Erythroblast (primary cell): ENCODE results near the gene OPHN1.
"Not testable (repeated sequence)": the region's sequence is repeated elsewhere in the genome, so short reads cannot be mapped to it uniquely, and the experiment has no call there.

Experiments used
- DNase-seq, 2 experiments: peaks; one replicate each; lab custom pipeline; 2025; lab: John Stamatoyannopoulos, UW
- GATA1 ChIP-seq: IDR thresholded peaks from 2 replicates; pipeline ENCODE4 v1.6.1; 2011; ENCODE audit warnings: low read depth, mild to moderate bottlenecking, control low read depth, low read length, moderate library complexity
- POLR2A ChIP-seq: IDR thresholded peaks from 2 replicates; pipeline ENCODE4 v1.6.1; 2011; ENCODE audit warnings: mild to moderate bottlenecking, low read length

OPHN1 gene

DNA sequence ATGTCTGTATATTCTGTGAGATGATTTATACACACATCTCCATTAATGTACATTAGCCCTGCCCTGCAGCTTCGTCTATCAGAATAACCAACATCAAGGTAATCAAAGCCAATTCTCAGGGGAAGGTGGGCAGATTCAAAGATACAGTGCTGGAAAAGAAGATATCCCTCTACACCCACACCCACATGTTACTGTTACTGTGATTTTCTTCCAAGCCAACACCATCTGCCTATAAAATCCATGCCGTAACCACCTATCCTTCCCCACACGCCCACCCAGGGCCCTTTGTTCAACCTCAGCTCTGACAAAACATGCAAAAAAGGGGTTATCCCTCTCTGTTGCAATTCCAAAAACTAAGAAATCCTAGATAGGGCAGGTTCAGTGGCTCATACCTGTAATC is 20.0 kb downstream of the OPHN1 start:
- no peak for TF ChIP-seq POLR2A
- TF ChIP-seq GATA1, result no peak
- DNase-seq, result no peak

DNA sequence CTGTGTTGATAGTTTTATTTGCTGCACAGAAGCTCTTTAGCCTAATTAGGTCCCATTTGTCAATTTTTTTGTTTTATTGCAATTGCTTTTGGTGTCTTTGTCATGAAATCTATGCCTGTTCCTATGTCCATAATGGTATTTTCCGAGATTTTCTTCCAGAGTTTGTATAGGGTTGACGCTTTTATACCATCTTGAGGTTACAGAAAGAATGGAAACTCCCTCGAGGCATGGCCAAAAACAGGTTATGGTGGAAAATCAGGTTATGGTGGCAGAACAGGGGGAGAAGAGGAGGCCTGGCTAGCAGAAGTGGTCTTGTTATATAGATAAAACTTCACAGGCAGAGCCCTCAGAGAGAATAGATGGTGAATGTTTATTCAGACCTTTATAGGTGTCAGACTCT is 21.6 kb downstream of the OPHN1 start:
- TF ChIP-seq POLR2A, result no peak
- TF ChIP-seq GATA1, result no peak
- no peak for DNase-seq

DNA sequence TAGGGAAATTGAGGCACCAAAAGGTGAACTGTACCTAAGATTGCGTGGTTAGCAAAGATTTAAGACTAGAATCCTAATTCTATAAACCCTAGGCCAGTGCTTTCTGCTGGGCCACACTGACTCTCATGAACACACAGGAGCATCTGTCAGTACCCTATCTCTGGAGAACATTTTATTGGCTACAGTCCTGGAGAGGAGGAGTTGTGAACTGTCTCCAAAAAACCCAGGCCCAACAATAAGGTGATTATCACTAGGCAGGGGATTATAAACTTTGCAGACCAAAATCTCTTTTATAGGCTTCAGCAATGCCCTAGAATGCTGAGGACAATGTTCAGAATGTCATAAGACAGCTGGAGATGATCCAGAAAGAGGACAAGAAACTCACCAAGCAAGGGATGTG is 24.1 kb downstream of the OPHN1 start:
- DNase-seq, result no peak
- TF ChIP-seq POLR2A, result no peak
- no peak for TF ChIP-seq GATA1

DNA sequence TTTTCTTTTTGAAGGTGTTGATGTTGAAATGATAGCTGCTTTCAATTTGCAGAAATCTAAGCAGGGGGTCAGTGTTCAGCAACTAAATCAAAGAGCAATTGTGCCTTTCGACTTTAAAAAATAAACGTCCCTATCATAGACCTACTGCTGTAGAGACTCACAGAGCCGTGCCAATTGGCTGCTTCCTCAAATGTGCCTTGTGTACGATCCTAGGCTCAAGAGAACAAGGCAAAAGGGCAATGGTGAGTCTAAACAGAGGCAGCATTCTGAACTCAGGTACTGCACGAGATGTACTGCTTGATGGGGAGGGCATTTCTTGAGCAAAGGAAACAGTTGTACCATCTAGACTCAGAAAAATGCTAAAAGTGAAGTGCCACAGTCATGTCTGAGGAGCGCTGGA is 29.8 kb downstream of the OPHN1 start:
- no peak for DNase-seq
- no peak for TF ChIP-seq GATA1
- TF ChIP-seq POLR2A, result no peak

DNA sequence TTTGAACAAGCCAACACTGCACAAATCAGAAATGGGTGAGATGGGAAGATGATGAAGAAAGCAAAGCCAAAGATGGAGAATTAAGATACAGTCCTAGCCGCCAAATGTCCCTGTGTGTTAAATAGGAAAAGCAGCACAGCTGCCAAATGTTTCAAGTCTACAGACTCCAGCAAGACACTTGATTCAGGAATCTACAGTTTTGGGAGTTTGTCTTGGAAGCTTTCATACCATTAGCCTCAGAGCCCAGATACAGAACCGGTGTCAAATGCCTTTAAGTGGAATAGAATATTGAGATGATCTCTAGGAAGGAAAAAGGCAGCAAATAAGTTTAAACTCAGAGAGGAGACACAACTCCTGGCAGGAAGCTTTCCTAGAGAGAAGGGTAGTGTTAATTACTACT is 30.3 kb downstream of the OPHN1 start:
- no peak for DNase-seq
- no peak for TF ChIP-seq POLR2A
- no peak for TF ChIP-seq GATA1

DNA sequence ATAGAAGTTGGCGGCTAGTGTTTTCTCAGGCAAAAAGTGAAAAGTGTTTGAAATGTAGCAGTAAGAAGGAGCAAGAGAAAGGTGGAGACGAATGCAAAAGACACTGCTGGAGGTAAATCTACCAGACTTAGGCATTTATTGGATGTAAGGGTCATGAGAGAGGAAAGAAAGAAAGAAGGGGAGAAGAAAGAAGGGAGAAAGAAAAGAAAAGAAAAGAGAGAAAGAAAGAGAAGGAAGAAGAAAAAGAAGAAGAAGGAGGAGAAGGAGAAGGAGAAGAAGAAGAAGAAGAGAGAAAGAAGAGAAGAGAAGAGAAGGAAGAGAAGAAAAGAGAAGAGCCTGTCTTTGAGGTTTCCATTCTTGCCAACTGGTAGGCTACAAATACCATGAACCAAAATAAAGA is 31.2 kb downstream of the OPHN1 start:
- TF ChIP-seq GATA1, result no peak
- no peak for TF ChIP-seq POLR2A
- DNase-seq, result no peak

DNA sequence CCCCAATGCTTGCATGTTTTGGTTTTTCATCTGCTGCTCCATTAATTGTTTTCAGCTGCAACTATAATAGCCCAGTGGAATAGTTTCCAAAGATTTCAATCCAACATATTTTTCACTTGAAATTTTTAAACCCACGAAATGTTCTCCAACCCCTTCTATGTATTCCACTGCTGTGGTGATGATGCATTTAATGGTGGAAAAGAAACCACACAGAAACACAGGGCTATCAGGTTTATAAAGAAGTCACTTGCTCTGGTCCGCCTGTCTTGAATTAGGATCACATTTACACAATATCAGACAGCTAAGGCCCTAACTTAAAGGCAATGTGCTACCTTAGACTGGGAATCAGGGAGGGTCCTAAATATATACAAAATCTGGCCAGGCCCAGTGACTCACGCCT is 35.0 kb downstream of the OPHN1 start:
- no peak for TF ChIP-seq GATA1
- TF ChIP-seq POLR2A, result no peak
- DNase-seq, result no peak

DNA sequence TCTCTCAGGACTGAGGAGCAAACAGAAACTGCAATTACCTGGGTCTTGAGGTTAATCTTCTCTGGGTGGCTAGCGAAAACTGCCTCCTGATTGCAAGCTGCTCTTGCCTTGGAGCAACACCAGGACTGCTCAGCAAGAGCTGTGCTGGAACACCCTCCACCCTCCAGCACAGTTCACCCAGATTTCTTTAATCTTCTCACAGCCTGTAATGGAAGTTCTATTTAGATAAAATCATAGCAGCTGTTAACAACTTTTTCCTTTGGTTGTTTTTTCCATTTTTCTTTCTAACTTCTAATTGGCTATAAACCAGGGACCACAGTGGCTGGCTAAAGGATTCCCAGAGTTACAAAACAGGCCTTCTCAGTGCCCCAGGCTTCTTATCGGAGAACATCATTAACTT is 36.3 kb downstream of the OPHN1 start:
- no peak for DNase-seq
- no peak for TF ChIP-seq POLR2A
- no peak for TF ChIP-seq GATA1

DNA sequence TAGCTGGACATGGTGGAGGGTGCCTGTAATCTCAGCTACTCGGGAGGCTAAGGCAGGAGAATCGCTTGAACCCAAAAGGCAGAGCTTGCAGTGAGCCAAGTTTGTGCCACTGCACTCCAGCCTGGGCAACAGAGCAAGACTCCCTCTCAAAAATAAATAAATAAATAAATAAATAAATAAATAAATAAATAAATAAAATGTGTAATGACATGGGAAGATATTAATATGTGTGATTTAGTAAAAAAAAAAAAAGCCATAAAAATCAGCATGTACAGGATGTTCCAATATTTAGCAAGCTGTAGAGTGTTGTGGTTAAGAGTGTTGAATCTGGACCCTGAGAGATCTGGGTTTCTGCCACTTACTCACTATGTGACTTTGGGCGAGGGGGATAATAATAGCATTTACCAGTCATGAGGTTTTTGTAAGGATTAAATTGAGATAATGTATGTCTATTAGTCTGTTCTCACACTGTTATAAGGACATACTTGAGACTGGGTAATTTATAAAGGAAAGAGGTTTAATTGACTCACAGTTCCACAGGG is 43.8 kb downstream of the OPHN1 start:
- DNase-seq, result not testable (repeated sequence)

DNA sequence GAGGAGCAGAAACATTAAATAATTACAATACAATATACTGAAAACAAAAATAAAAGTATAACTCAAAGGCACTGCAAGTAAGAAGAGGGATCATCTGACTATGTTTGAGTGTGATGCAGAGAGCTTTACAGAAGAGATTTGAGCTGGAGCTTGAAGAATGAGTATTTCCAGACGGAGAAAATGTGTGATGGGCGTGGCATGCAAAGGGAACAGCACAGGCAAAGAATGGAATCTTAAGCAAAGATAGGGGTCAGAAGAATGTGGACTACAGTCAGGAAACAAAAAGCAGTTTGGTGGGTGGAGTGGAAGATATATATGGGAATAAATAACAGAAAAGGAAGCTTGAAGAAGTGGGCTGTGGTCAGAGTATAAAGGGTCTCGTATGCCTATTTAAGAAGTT is 45.5 kb downstream of the OPHN1 start:
- DNase-seq, result no peak
- no peak for TF ChIP-seq GATA1
- no peak for TF ChIP-seq POLR2A

DNA sequence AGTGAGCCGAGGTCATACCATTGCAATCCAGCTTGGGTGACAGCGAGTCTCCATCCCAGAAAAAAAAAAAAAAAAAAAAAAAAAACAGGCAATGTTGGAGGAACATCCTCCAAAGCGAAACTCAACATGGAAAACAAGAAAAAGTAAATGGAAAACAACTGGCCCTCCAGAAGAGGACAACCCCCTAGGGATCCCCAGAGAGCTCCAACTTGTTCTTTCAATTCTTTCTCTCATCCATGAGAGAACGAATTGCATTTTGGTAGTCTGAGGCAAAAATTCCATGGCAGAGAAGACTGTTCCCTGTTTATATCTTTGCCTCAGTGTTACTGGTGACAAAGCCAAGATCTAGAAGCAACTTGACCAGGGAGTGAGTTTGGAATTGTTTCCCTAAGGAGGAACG is 49.8 kb downstream of the OPHN1 start:
- TF ChIP-seq GATA1 (no peak), POLR2A (no peak)
- no peak for DNase-seq

DNA sequence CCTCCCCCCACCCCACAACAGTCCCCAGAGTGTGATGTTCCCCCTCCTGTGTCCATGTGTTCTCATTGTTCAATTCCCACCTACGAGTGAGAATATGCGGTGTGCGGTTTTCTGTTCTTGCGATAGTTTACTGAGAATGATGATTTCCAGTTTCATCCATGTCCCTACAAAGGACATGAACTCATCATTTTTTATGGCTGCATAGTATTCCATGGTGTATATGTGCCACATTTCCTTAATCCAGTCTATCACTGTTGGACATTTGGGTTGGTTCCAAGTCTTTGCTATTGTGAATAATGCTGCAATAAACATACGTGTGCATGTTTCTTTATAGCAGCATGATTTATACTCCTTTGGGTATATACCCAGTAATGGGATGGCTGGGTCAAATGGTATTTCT is 55.7 kb downstream of the OPHN1 start:
- DNase-seq, result not testable (repeated sequence)

DNA sequence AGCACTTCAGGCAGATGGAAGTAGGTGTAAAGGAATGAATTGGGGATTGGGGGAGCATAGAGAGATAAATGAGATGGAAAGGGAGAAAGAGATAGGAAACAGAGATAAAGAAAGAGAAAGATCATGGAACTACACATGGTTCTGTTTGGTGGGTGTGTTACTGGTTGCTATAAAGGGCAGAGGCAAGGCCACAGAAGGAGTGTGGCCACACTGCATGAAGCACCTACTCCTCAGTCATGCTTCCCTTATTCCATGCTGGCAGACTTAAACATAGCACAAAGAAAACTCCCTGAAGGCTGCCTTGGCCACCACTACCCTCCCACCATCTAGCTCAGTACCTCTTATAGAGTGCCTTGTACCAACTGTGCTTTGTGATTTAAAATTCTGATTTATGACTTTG is 56.9 kb downstream of the OPHN1 start:
- DNase-seq, result no peak
- TF ChIP-seq GATA1, result no peak
- no peak for TF ChIP-seq POLR2A

DNA sequence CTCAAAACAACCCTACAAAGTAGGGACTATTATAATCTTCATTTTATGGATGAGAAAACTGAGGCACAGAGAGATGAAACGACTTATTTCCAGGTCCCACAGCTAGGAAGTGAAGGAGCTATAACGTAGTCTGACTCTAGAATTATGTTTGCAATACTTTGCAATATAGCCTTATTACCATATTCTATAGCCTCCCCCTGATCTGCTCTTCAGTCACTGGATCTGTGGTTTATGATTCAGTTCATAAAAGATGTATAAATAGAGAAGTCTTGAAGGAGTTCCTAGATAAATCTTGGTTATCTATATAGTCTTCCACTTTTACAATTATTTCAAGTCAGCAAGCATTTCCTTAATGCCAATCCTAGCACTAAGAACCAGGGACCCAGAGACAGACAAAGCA is 57.5 kb downstream of the OPHN1 start:
- no peak for TF ChIP-seq POLR2A
- DNase-seq, result no peak

DNA sequence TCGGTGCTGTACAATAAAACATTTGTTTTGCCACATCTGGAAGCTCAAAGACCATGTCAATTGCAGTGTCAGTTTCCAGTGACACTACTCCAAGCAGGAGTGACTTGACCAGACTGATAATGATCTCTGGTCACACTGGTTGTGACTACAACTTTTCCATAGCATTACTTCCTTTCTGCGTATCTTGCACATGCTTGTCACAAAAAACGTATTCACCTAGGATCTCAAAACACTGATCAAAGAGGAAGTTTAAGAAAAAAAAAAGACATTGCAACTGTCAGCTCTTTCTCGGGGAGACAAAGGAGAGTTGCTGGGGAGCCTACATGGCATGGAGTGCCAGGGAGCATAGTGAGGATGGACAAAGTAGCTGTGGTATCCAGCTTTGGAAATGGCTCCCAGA is 60.6 kb downstream of the OPHN1 start:
- peak in 1 of 2 experiments; percentile 1 for DNase-seq
- TF ChIP-seq GATA1, result no peak
- no peak for TF ChIP-seq POLR2A

DNA sequence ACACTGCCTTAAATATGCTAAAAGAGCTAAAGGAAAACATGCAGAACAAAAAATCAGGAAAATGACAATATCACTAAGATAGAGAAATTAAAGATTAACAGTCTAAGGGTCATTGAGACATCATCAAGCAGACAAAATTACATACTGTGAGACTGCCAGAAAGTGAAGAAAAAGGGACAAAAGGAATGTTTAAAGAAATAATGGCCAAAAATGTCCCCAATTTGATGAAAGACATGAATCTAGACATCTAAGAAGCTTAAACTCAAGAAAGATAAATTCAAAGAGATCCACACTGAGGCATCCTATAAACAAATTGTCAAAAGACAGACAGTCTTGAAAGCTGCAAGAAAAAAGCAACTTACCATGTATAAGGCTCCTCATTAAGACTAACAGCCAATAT is 63.7 kb downstream of the OPHN1 start:
- no peak for DNase-seq
- no peak for TF ChIP-seq POLR2A
- TF ChIP-seq GATA1, result no peak
